Osteoblast (primary cell): Measurements from ENCODE around the gene CHN1. TPM values are rescaled to one million over a fixed set of nuclear protein-coding genes. Genes with fewer than 3 reads are reported as not detected.

ENCODE experiments used
- DNase-seq: peaks from one replicate; pipeline ENCODE4 v3.0.0; 2011; ENCODE audit warnings: low spot score, mixed read lengths; ENCODE audit not compliant: insufficient read length; ENCODE audit errors: missing footprints
- H2AFZ ChIP-seq: 2 replicates; pipeline ENCODE4 v1.6.0; 2011; ENCODE audit warnings: mild to moderate bottlenecking, low read length
- H3K27ac ChIP-seq: 2 replicates; pipeline ENCODE4 v1.5.1; 2011; ENCODE audit warnings: mild to moderate bottlenecking, low read depth, low read length, moderate library complexity
- H3K27me3 ChIP-seq: 2 replicates; pipeline ENCODE4 v1.6.0; 2012; ENCODE audit warnings: mild to moderate bottlenecking, control low read depth, inconsistent platforms, low read length, moderate library complexity; ENCODE audit not compliant: insufficient read depth
- H3K36me3 ChIP-seq: 2 replicates; pipeline ENCODE4 v1.5.1; 2011; ENCODE audit warnings: mild to moderate bottlenecking, low read length, control low read depth, moderate library complexity; ENCODE audit not compliant: insufficient read depth
- H3K4me1 ChIP-seq: 2 replicates; pipeline ENCODE4 v1.5.1; 2011; ENCODE audit warnings: mild to moderate bottlenecking, low read length, control low read depth, moderate library complexity; ENCODE audit not compliant: insufficient read depth
- H3K4me2 ChIP-seq: 2 replicates; pipeline ENCODE4 v1.6.0; 2011; ENCODE audit warnings: mild to moderate bottlenecking, low read length; ENCODE audit not compliant: insufficient read depth
- H3K4me3 ChIP-seq: fragments of 200-600 bp; sonication (generic); 3 replicates; pipeline ENCODE4 v1.5.1; 2012; ENCODE audit warnings: mild to moderate bottlenecking, low read length, inconsistent platforms; ENCODE audit not compliant: insufficient read depth
- H3K79me2 ChIP-seq: 2 replicates; pipeline ENCODE4 v1.6.0; 2012; ENCODE audit warnings: mild to moderate bottlenecking, low read length, control low read depth, inconsistent platforms; ENCODE audit not compliant: insufficient read depth
- H3K9me3 ChIP-seq: 2 replicates; pipeline ENCODE4 v1.5.1; 2011; ENCODE audit warnings: low read depth, low read length, control low read depth
- H4K20me1 ChIP-seq: 2 replicates; pipeline ENCODE4 v1.6.0; 2012; ENCODE audit warnings: mild to moderate bottlenecking, low read length, control low read depth; ENCODE audit not compliant: insufficient read depth
- CTCF ChIP-seq: IDR thresholded peaks from 2 replicates; pipeline ENCODE4 v1.5.1; 2011; ENCODE audit warnings: mild to moderate bottlenecking, low read depth, low read length, moderate library complexity; ENCODE audit errors: extremely low read depth
- total RNA-seq: library from RNA; depleted of rRNA; stranded (reverse); fragments of >200 nt; gene quantifications from 2 replicates; pipeline ENCODE4 v1.2.3, GENCODE V29; 2012

The CHN1 gene
- total RNA-seq, 1 donor: 33.7 TPM

GRCh38 chr2:174985614-174986013 lies 19.6 kb downstream of the CHN1 start:
- no peak overlapping the region for H2AFZ ChIP-seq

GRCh38 chr2:174984561-174984960 lies 20.6 kb downstream of the CHN1 start:
- no peak overlapping the region for H3K4me3 ChIP-seq
- H3K27ac ChIP-seq: no peak overlapping the region
- H3K4me2 ChIP-seq: no peak overlapping the region
- no peaks in the 10 kb centered on the region for H3K27me3 ChIP-seq
- no peak for TF ChIP-seq CTCF
- H3K4me1 ChIP-seq: peaks cover 2% of the 10 kb centered on the region
- DNase-seq: no peak
- no peaks in the 10 kb centered on the region for H3K79me2 ChIP-seq
- H3K9me3 ChIP-seq: no peaks in the 10 kb centered on the region
- no peak overlapping the region for H2AFZ ChIP-seq
- no peaks in the 10 kb centered on the region for H4K20me1 ChIP-seq
- no peaks in the 10 kb centered on the region for H3K36me3 ChIP-seq

More at GRCh38 chr2:174985614-174986013, 19.6 kb downstream of the CHN1 start:
- no peak overlapping the region for H3K4me3 ChIP-seq
- H3K27me3 ChIP-seq: no peaks in the 10 kb centered on the region
- no peaks in the 10 kb centered on the region for H3K36me3 ChIP-seq
- no peaks in the 10 kb centered on the region for H3K79me2 ChIP-seq
- H3K4me2 ChIP-seq: no peak overlapping the region
- H4K20me1 ChIP-seq: no peaks in the 10 kb centered on the region
- no peaks in the 10 kb centered on the region for H3K9me3 ChIP-seq
- H3K27ac ChIP-seq: no peak overlapping the region
- DNase-seq: no peak
- peaks cover 2% of the 10 kb centered on the region for H3K4me1 ChIP-seq
- TF ChIP-seq CTCF: peak; percentile 59

GRCh38 chr2:174981331-174981730 lies 23.9 kb downstream of the CHN1 start:
- Histone ChIP-seq H3K4me2 (no peak overlapping the region), H3K9me3 (no peaks in the 10 kb centered on the region), H3K79me2 (no peaks in the 10 kb centered on the region), H4K20me1 (no peaks in the 10 kb centered on the region), H3K4me3 (no peak overlapping the region), H3K27me3 (no peaks in the 10 kb centered on the region), H3K27ac (no peak overlapping the region), H2AFZ (no peak overlapping the region), H3K36me3 (no peaks in the 10 kb centered on the region), H3K4me1 (peaks cover 2% of the 10 kb centered on the region)
- TF ChIP-seq CTCF: no peak
- DNase-seq: no peak

GRCh38 chr2:174979996-174980395 lies 25.2 kb downstream of the CHN1 start:
- no peak for TF ChIP-seq CTCF
- Histone ChIP-seq H4K20me1 (no peaks in the 10 kb centered on the region), H3K36me3 (no peaks in the 10 kb centered on the region), H3K4me1 (peaks cover 2% of the 10 kb centered on the region), H2AFZ (no peak overlapping the region), H3K4me3 (no peak overlapping the region), H3K79me2 (no peaks in the 10 kb centered on the region), H3K27me3 (no peaks in the 10 kb centered on the region), H3K9me3 (no peaks in the 10 kb centered on the region), H3K4me2 (no peak overlapping the region), H3K27ac (no peak overlapping the region)
- DNase-seq: no peak
